ENCODE results near the gene SLC25A48. TPM values are rescaled to one million over a fixed set of nuclear protein-coding genes. Genes with fewer than 3 reads are reported as not detected.
A peak's percentile ranks its signal among the peaks of the same experiment; 100 is the strongest.
"Not testable (repeated sequence)": the region's sequence is repeated elsewhere in the genome, so short reads cannot be mapped to it uniquely, and the experiment has no call there.

Gene SLC25A48
- total RNA-seq, 2 donors from 2014 or later = 0.76 TPM; not detected in 1

- intact Hi-C loops (cut with DNase I) = no loop called here
- no peak for DNase-seq
- ATAC-seq = no peak
Observed at GRCh38 chr5:135846311-135846710, 11.8 kb downstream of the SLC25A48 start.

GRCh38 chr5:135847976-135848375, 13.5 kb downstream of the SLC25A48 start:
- intact Hi-C loops (cut with DNase I) = no loop called here
- DNase-seq (no peak), ATAC-seq (no peak)

- DNase-seq = no peak
- no peak for ATAC-seq
- intact Hi-C loops (cut with DNase I) = no loop called here
Observed at GRCh38 chr5:135850231-135850630, 15.8 kb downstream of the SLC25A48 start.

- DNase-seq (no peak), ATAC-seq (no peak)
- intact Hi-C loops (cut with DNase I) = no loop called here
Observed at GRCh38 chr5:135850671-135851070, 16.2 kb downstream of the SLC25A48 start.

GRCh38 chr5:135851186-135851914, 16.9 kb downstream of the SLC25A48 start:
- ATAC-seq (no peak), DNase-seq (no peak)
- intact Hi-C loops (cut with DNase I) = no loop called here

GRCh38 chr5:135851915-135852845, 17.7 kb downstream of the SLC25A48 start:
- intact Hi-C loops (cut with DNase I) = no loop called here
- ATAC-seq (no peak), DNase-seq (no peak)

- intact Hi-C loops (cut with DNase I) = no loop called here
- no peak for ATAC-seq
- no peak for DNase-seq
Observed at GRCh38 chr5:135857630-135858311, 23.3 kb downstream of the SLC25A48 start.

GRCh38 chr5:135859186-135859585, 24.7 kb downstream of the SLC25A48 start:
- not testable (repeated sequence) for ATAC-seq

GRCh38 chr5:135859641-135860040, 25.2 kb downstream of the SLC25A48 start:
- DNase-seq (no peak), ATAC-seq (no peak)
- intact Hi-C loops (cut with DNase I) = no loop called here

More at GRCh38 chr5:135859186-135859585, 24.7 kb downstream of the SLC25A48 start:
- DNase-seq; intact Hi-C loops (cut with DNase I): not testable (repeated sequence)

- ATAC-seq (no peak), DNase-seq (no peak)
- intact Hi-C loops (cut with DNase I) = no loop called here
Observed at GRCh38 chr5:135861641-135862040, 27.2 kb downstream of the SLC25A48 start.

GRCh38 chr5:135862086-135862485, 27.6 kb downstream of the SLC25A48 start:
- intact Hi-C loops (cut with DNase I) = no loop called here
- ATAC-seq = no peak
- DNase-seq = no peak

GRCh38 chr5:135862744-135863143, 28.3 kb downstream of the SLC25A48 start:
- no peak for ATAC-seq
- no peak for DNase-seq
- intact Hi-C loops (cut with DNase I) = no loop called here

GRCh38 chr5:135864503-135865435, 30.3 kb downstream of the SLC25A48 start:
- DNase-seq (no peak), ATAC-seq (peak; percentile 75 to 85)
- intact Hi-C loops (cut with DNase I) = no loop called here

GRCh38 chr5:135866016-135866415, 31.6 kb downstream of the SLC25A48 start:
- intact Hi-C loops (cut with DNase I) = no loop called here
- ATAC-seq = no peak
- no peak for DNase-seq

- intact Hi-C loops (cut with DNase I) = no loop called here
- ATAC-seq = no peak
- DNase-seq = no peak
Observed at GRCh38 chr5:135867599-135867998, 33.1 kb downstream of the SLC25A48 start.

- DNase-seq (no peak), ATAC-seq (no peak)
- intact Hi-C loops (cut with DNase I) = no loop called here
Observed at GRCh38 chr5:135868681-135869080, 34.2 kb downstream of the SLC25A48 start.

- intact Hi-C loops (cut with DNase I) = no loop called here
- DNase-seq (no peak), ATAC-seq (no peak)
Observed at GRCh38 chr5:135869276-135869675, 34.8 kb downstream of the SLC25A48 start.

- no peak for DNase-seq
- ATAC-seq = no peak
- intact Hi-C loops (cut with DNase I) = no loop called here
Observed at GRCh38 chr5:135869935-135870334, 35.5 kb downstream of the SLC25A48 start.

Measured in left cardiac atrium (tissue), 4 donors.